HepG2 (cell line): ENCODE data around the gene PBX4. TPM values are rescaled to one million over a fixed set of nuclear protein-coding genes. Genes with fewer than 3 reads are reported as not detected.

Experiments
- ATAC-seq: fragments of 200-7000 bp; cut with Tn5 transposase; 3 replicates; pipeline ENCODE4 v1.9.1; 2020; ENCODE audit warnings: mild to moderate bottlenecking, moderate library complexity
- BruUV-seq: library from RNA; stranded (reverse); fragments of 400-500 nt; replicated peaks from 2 replicates; lab custom pipeline; 2021; lab: Mats Ljungman, UMichigan
- CTCF ChIA-PET: fragments of 300-600 bp; formaldehyde crosslinking; extraction: SDS; loops from one replicate; lab custom pipeline; 2021; ENCODE audit warnings: low total read pairs, inconsistent platforms, low intra/inter-chr PET ratio; lab: Yijun Ruan, JAX
- POLR2A ChIA-PET: fragments of 350-600 bp; sonication (Branson Sonifier 250); formaldehyde crosslinking; loops from one replicate; lab custom pipeline; 2020; ENCODE audit warnings: antibody characterized with exemption, inconsistent platforms; lab: Yijun Ruan, JAX
- DNase-seq: peaks from one replicate; pipeline ENCODE4 v3.0.0-alpha.2; 2015; ENCODE audit warnings: low spot score
- FAIRE-seq: peaks from 3 replicates; lab custom pipeline; 2011; peaks lifted over from hg19 to GRCh38; lab: Jason Lieb, UNC
- H2AFZ ChIP-seq: one replicate; pipeline ENCODE4 v1.6.1; 2011; ENCODE audit warnings: low read length, inconsistent platforms
- H3K27ac ChIP-seq: fragments of 300-600 bp; 3 replicates; pipeline ENCODE4 v1.8.0; 2011; ENCODE audit warnings: mixed run types, mild to moderate bottlenecking, mixed read lengths, low read length, inconsistent platforms; ENCODE audit not compliant: insufficient read depth; ENCODE audit errors: extremely low read length
- H3K27me3 ChIP-seq, 2 experiments: fragments of 200-600 bp in 1 of 2; 2 replicates in 1 of 2; 3 replicates in 1 of 2; pipeline versions ENCODE4 v1.6.0 to v1.8.0; 2011; ENCODE audit warnings: low read length in 2 of 2, mild to moderate bottlenecking in 2 of 2, moderate library complexity in 2 of 2, inconsistent platforms in 1 of 2; ENCODE audit not compliant: insufficient read depth in 2 of 2, control insufficient read depth in 1 of 2
- H3K36me3 ChIP-seq, 2 experiments: fragments of 200-600 bp in 1 of 2; replicated peaks in 1 of 2; 2 replicates in 1 of 2; 3 replicates in 1 of 2; pipeline versions ENCODE4 v1.5.1 to v1.8.0; 2011; ENCODE audit warnings: low read length in 2 of 2, inconsistent platforms in 1 of 2; ENCODE audit not compliant: insufficient read depth in 2 of 2, control insufficient read depth in 1 of 2
- H3K4me1 ChIP-seq: 2 replicates; pipeline ENCODE4 v1.5.1; 2012; ENCODE audit warnings: low read length, inconsistent platforms; ENCODE audit not compliant: insufficient read depth
- H3K4me2 ChIP-seq: 2 replicates; pipeline ENCODE4 v1.6.0; 2011; ENCODE audit warnings: low read depth, low read length, inconsistent platforms
- H3K4me3 ChIP-seq, 3 experiments: fragments of 200-600 bp in 1 of 3; sonication (generic), shearing (Covaris generic) in 1 of 3; replicated peaks in 1 of 3; 2 replicates each; pipeline ENCODE4 v1.5.1; 2011 to 2016; ENCODE audit warnings: low read length in 3 of 3, inconsistent platforms in 2 of 3, low read depth in 2 of 3, mild to moderate bottlenecking in 2 of 3, control low read depth in 1 of 3, mixed read lengths in 1 of 3; ENCODE audit not compliant: insufficient read depth in 1 of 3
- H3K79me2 ChIP-seq: one replicate; pipeline ENCODE4 v1.6.1; 2011; ENCODE audit warnings: low read length, inconsistent platforms; ENCODE audit not compliant: insufficient read depth
- H3K9ac ChIP-seq: 2 replicates; pipeline ENCODE4 v1.6.0; 2011; ENCODE audit warnings: mild to moderate bottlenecking, low read depth, low read length, inconsistent platforms; ENCODE audit not compliant: insufficient read depth
- H3K9me3 ChIP-seq: 2 replicates; pipeline ENCODE4 v1.5.1; 2012; ENCODE audit warnings: mild to moderate bottlenecking, low read length
- H4K20me1 ChIP-seq: 2 replicates; pipeline ENCODE4 v1.6.0; 2011; ENCODE audit warnings: inconsistent platforms, mild to moderate bottlenecking, low read length, moderate library complexity; ENCODE audit not compliant: insufficient read depth
- ARNT ChIP-seq: fragments of 450-650 bp; IDR thresholded peaks from 2 replicates; pipeline ENCODE4 v1.6.1; 2017
- ARNT2 ChIP-seq: sonication (generic); formaldehyde crosslinking; IDR thresholded peaks from 2 replicates; pipeline ENCODE4 v1.8.0; 2022; ENCODE audit warnings: mild to moderate bottlenecking, low read depth, missing genetic modification reagents, moderate library complexity
- ASH2L ChIP-seq: fragments of 300-600, 200-600 bp; sonication (generic); IDR thresholded peaks from 2 replicates; pipeline ENCODE4 v1.7.0; 2017; ENCODE audit warnings: low read depth, mild to moderate bottlenecking, moderate library complexity, mixed read lengths, low read length; ENCODE audit not compliant: insufficient read length
- HMGXB4 ChIP-seq, 2 experiments: sonication (generic) in 1 of 2; formaldehyde crosslinking in 1 of 2; IDR thresholded peaks; 2 replicates each; pipeline versions ENCODE4 v1.4.0 to v1.6.1; 2018 to 2020; ENCODE audit warnings: missing genetic modification reagents in 2 of 2, borderline replicate concordance in 1 of 2, low read depth in 1 of 2, mild to moderate bottlenecking in 1 of 2, missing biosample characterization in 1 of 2
- IRF1 ChIP-seq: sonication (generic); formaldehyde crosslinking; IDR thresholded peaks from 2 replicates; pipeline ENCODE4 v1.4.0; 2020; ENCODE audit warnings: low read depth, mild to moderate bottlenecking, missing genetic modification reagents
- IRF9 ChIP-seq: sonication (generic); formaldehyde crosslinking; IDR thresholded peaks from 2 replicates; pipeline ENCODE4 v1.8.0; 2022; ENCODE audit warnings: missing genetic modification reagents, mild to moderate bottlenecking, borderline replicate concordance
- KMT2B ChIP-seq: IDR thresholded peaks from 2 replicates; pipeline ENCODE4 v1.6.1; 2016; ENCODE audit warnings: missing genetic modification reagents, missing compliant biosample characterization
- PRPF4 ChIP-seq: fragments of 200-400 bp; formaldehyde crosslinking; IDR thresholded peaks from 2 replicates; pipeline ENCODE4 v1.6.1; 2016; ENCODE audit warnings: low read length, low read depth; ENCODE audit not compliant: poor library complexity, severe bottlenecking
- SMAD1 ChIP-seq: sonication (generic); formaldehyde crosslinking; IDR thresholded peaks from 2 replicates; pipeline ENCODE4 v1.4.0; 2020; ENCODE audit warnings: missing genetic modification reagents, low read depth, mild to moderate bottlenecking, borderline replicate concordance
- ZBTB7B ChIP-seq: sonication (generic); formaldehyde crosslinking; IDR thresholded peaks from 2 replicates; pipeline ENCODE4 v1.4.0; 2020; ENCODE audit warnings: missing genetic modification reagents
- ZNF510 ChIP-seq: sonication (generic); formaldehyde crosslinking; IDR thresholded peaks from 2 replicates; pipeline ENCODE4 v1.4.0; 2020; ENCODE audit warnings: low read depth, mild to moderate bottlenecking, missing genetic modification reagents
- ZNF512B ChIP-seq: sonication (generic); formaldehyde crosslinking; IDR thresholded peaks from 2 replicates; pipeline ENCODE4 v1.5.1; 2020; ENCODE audit warnings: missing genetic modification reagents, mild to moderate bottlenecking, borderline replicate concordance
- ZNF710 ChIP-seq: sonication (generic); formaldehyde crosslinking; IDR thresholded peaks from 2 replicates; pipeline ENCODE4 v1.5.0; 2020; ENCODE audit warnings: mild to moderate bottlenecking, missing genetic modification reagents, borderline replicate concordance
- ZNF790 ChIP-seq: sonication (generic); formaldehyde crosslinking; IDR thresholded peaks from 2 replicates; pipeline ENCODE4 v1.8.0; 2022; ENCODE audit warnings: missing genetic modification reagents, mild to moderate bottlenecking, borderline replicate concordance
- WGBS: methylation state at CpG from one replicate; pipeline ENCODE4 v1.1.6; 2017; ENCODE audit warnings: low lambda C conversion rate; 5-methylcytosine and 5-hydroxymethylcytosine counted together
- in situ Hi-C: cut with HindIII; loops from 2 replicates; pipeline ENCODE4 v1.10.0; 2017; ENCODE audit warnings: low pct_unique_long_range_greater_than_20kb; ENCODE audit not compliant: extremely low pct_ligation_motif_present
- intact Hi-C: fragments of 100-400 bp; cut with micrococcal nuclease; formaldehyde crosslinking; loops from one replicate; pipeline ENCODE4 v1.10.0; 2022; ENCODE audit not compliant: unreplicated experiment
- polyA plus RNA-seq, 8 experiments: library from polyadenylated mRNA; depleted of rRNA in 3 of 8; stranded (reverse) in 7 of 8; unstranded in 1 of 8; fragments of >200 nt; fragmentation: Illumina TruSeq in 4 of 8; extraction: Trizol in 4 of 8; gene quantifications; 2 replicates each; pipeline versions ENCODE4 v1.2.1 to v1.2.3, GENCODE V29; 2011 to 2016; ENCODE audit warnings: low read depth in 4 of 8, missing spikeins in 1 of 8, mixed read lengths in 1 of 8; ENCODE audit not compliant: insufficient read depth in 1 of 8
- total RNA-seq, 5 experiments: library from RNA; depleted of rRNA; stranded (reverse); fragments of >200 nt; fragmentation: Illumina TruSeq; extraction: Trizol; gene quantifications; 2 replicates each; pipeline ENCODE4 v1.2.3, GENCODE V29; 2016; ENCODE audit warnings: low read depth in 1 of 5

PBX4 gene
- total and polyA plus RNA-seq, 2 of the 13 experiments (the other 11 are each of a cell fraction or from before 2014, with no cell fraction given), result not detected

- TF ChIP-seq ZBTB7B (CRISPR knock-in tag) (no peak), ZNF790 (no peak), PRPF4 (no peak), IRF1 (CRISPR knock-in tag) (no peak)
Measured at GRCh38 chr19:19578252-19578651, 40.2 kb downstream of the PBX4 start (continued).

- in situ Hi-C loops, result no loop called here
- TF ChIP-seq KMT2B (CRISPR knock-in tag) (no peak), ASH2L (no peak), IRF9 (CRISPR knock-in tag) (no peak), ARNT2 (no peak), ZNF510 (no peak), SMAD1 (CRISPR knock-in tag) (no peak), HMGXB4 (CRISPR knock-in tag; IDR thresholded peaks at IDR 0.05; ENCODE audit: borderline replicate concordance in 1 of 2, low read depth in 1 of 2) (no peak), ARNT (no peak), ZNF710 (CRISPR knock-in tag) (no peak), ZNF512B (CRISPR knock-in tag) (no peak)
Measured at GRCh38 chr19:19575411-19575810, 43.1 kb downstream of the PBX4 start.

More at GRCh38 chr19:19575411-19575810, 43.1 kb downstream of the PBX4 start:
- no peaks in the 10 kb centered on the region for H3K9me3 ChIP-seq
- no peak overlapping the region for H3K9ac ChIP-seq
- ATAC-seq, result no peak
- no peak overlapping the region for H3K27ac ChIP-seq
- CTCF ChIA-PET, result no interaction called here
- no TSS peak for BruUV-seq
- no peaks in the 10 kb centered on the region for H3K36me3 ChIP-seq
- no peak for DNase-seq
- H3K79me2 ChIP-seq, result no peaks in the 10 kb centered on the region
- H3K4me3 ChIP-seq, result no peak overlapping the region
- intact Hi-C loops, result no loop called here
- no peaks in the 10 kb centered on the region for H4K20me1 ChIP-seq
- H3K27me3 ChIP-seq, result peaks cover 0 to 9% of the 10 kb centered on the region in 2 experiments; a peak in 3 of 5 replicates
- POLR2A ChIA-PET, result no interaction called here
- no peak for FAIRE-seq
- H3K4me1 ChIP-seq, result no peaks in the 10 kb centered on the region
- no peak overlapping the region for H3K4me2 ChIP-seq
- no peak overlapping the region for H2AFZ ChIP-seq
- WGBS, result 15% methylated on average over 5 of the region's 6 CpGs
